H1 (cell line): ENCODE results near the gene SBNO2. TPM values are rescaled to one million over a fixed set of nuclear protein-coding genes. Genes with fewer than 3 reads are reported as not detected.

Experiments
- CTCF ChIA-PET: fragments of 300-600 bp; sonication (Branson Sonifier 250); formaldehyde crosslinking; loops from one replicate; lab custom pipeline; 2021; ENCODE audit not compliant: partially characterized antibody; lab: Charles Lee
- POLR2A ChIA-PET: fragments of 300-600 bp; sonication (Branson Sonifier 250); formaldehyde crosslinking; loops from one replicate; lab custom pipeline; 2021; ENCODE audit warnings: inconsistent platforms; ENCODE audit not compliant: partially characterized antibody; lab: Charles Lee
- DNase-seq, 2 experiments: peaks; one replicate each; pipeline versions ENCODE4 v3.0.0 to v3.0.0-alpha.2; 2010 to 2022; ENCODE audit warnings: low spot score in 2 of 2, low read depth in 1 of 2, mixed read lengths in 1 of 2
- FAIRE-seq: peaks from 2 replicates; lab custom pipeline; 2011; peaks lifted over from hg19 to GRCh38; lab: Jason Lieb, UNC
- H2AFZ ChIP-seq: 2 replicates; pipeline ENCODE4 v1.8.1; 2012; ENCODE audit warnings: low read length, inconsistent platforms
- H2AK5ac ChIP-seq: 2 replicates; pipeline ENCODE4 v1.6.1; 2013; ENCODE audit warnings: low read depth, low read length
- H2BK120ac ChIP-seq: replicated peaks from 2 replicates; pipeline ENCODE3; 2013; ENCODE audit warnings: low read depth, low read length, inconsistent platforms
- H2BK12ac ChIP-seq: 2 replicates; pipeline ENCODE4 v1.6.1; 2013; ENCODE audit warnings: low read depth, low read length
- H2BK15ac ChIP-seq: 2 replicates; pipeline ENCODE4 v1.6.1; 2013; ENCODE audit warnings: low read length
- H2BK20ac ChIP-seq: 2 replicates; pipeline ENCODE4 v1.6.1; 2013; ENCODE audit warnings: low read length
- H2BK5ac ChIP-seq: 2 replicates; pipeline ENCODE4 v1.6.1; 2013; ENCODE audit warnings: low read depth, low read length
- H3K14ac ChIP-seq: 2 replicates; pipeline ENCODE4 v1.6.1; 2013; ENCODE audit warnings: inconsistent platforms; ENCODE audit not compliant: insufficient read length
- H3K18ac ChIP-seq: 2 replicates; pipeline ENCODE4 v1.6.1; 2013; ENCODE audit warnings: low read length; ENCODE audit errors: extremely low read depth
- H3K23ac ChIP-seq: 2 replicates; pipeline ENCODE4 v1.6.1; 2013; ENCODE audit warnings: inconsistent platforms; ENCODE audit not compliant: insufficient read length
- H3K23me2 ChIP-seq: 2 replicates; pipeline ENCODE4 v1.6.1; 2013; ENCODE audit warnings: low read depth, low read length
- H3K27ac ChIP-seq: 2 replicates; pipeline ENCODE4 v1.6.1; 2011; ENCODE audit warnings: low read depth, low read length, inconsistent platforms
- H3K27me3 ChIP-seq, 4 experiments: replicated peaks in 1 of 4; 1 replicate in 1 of 4; 2 replicates in 3 of 4; pipeline versions ENCODE4 v1.6.1 to v1.8.1; 2011 to 2013; ENCODE audit warnings: low read length in 3 of 4, mild to moderate bottlenecking in 3 of 4, inconsistent platforms in 2 of 4, mixed read lengths in 2 of 4, moderate library complexity in 1 of 4; ENCODE audit not compliant: control insufficient read depth in 3 of 4, insufficient read depth in 3 of 4; ENCODE audit errors: extremely low read depth in 1 of 4
- H3K36me3 ChIP-seq, 4 experiments: 2 replicates each; pipeline versions ENCODE4 v1.6.1 to v1.8.1; 2011 to 2013; ENCODE audit warnings: mild to moderate bottlenecking in 4 of 4, low read length in 3 of 4, moderate library complexity in 2 of 4, control low read depth in 1 of 4, inconsistent platforms in 1 of 4; ENCODE audit not compliant: insufficient read depth in 4 of 4, control insufficient read depth in 2 of 4
- H3K4ac ChIP-seq: replicated peaks from 2 replicates; pipeline ENCODE3; 2013; ENCODE audit warnings: low read length, low read depth, mixed read lengths, inconsistent platforms; ENCODE audit not compliant: insufficient read length
- H3K4me1 ChIP-seq, 4 experiments: replicated peaks in 1 of 4; 1 replicate in 1 of 4; 2 replicates in 3 of 4; pipeline versions ENCODE4 v1.6.1 to v1.8.1; 2011 to 2013; ENCODE audit warnings: low read length in 3 of 4, inconsistent platforms in 2 of 4, mixed read lengths in 1 of 4; ENCODE audit not compliant: insufficient read depth in 4 of 4, control insufficient read depth in 3 of 4
- H3K4me2 ChIP-seq, 2 experiments: 2 replicates each; pipeline versions ENCODE4 v1.6.1 to v1.8.1; 2011 to 2013; ENCODE audit warnings: low read depth in 2 of 2, low read length in 2 of 2, control low read depth in 1 of 2, inconsistent platforms in 1 of 2, mild to moderate bottlenecking in 1 of 2; ENCODE audit not compliant: insufficient read depth in 1 of 2
- H3K4me3 ChIP-seq, 4 experiments: fragments of 200-600, 300-600 bp in 1 of 4; sonication (generic), shearing (Covaris generic), sonication (Bioruptor Twin) in 1 of 4; 2 replicates each; pipeline versions ENCODE4 v1.5.1 to v1.8.1; 2011 to 2016; ENCODE audit warnings: low read length in 4 of 4, low read depth in 3 of 4, control low read depth in 2 of 4, inconsistent platforms in 2 of 4, mild to moderate bottlenecking in 2 of 4, mixed read lengths in 1 of 4, moderate library complexity in 1 of 4; ENCODE audit not compliant: insufficient read depth in 2 of 4; ENCODE audit errors: extremely low read depth in 1 of 4
- H3K56ac ChIP-seq: replicated peaks from 2 replicates; pipeline ENCODE3; 2013; ENCODE audit warnings: low read depth, mild to moderate bottlenecking, mixed read lengths, low read length, inconsistent platforms; ENCODE audit not compliant: insufficient read length
- H3K79me1 ChIP-seq: 2 replicates; pipeline ENCODE4 v1.6.1; 2013; ENCODE audit warnings: low read depth, low read length, control low read depth
- H3K79me2 ChIP-seq, 2 experiments: 2 replicates each; pipeline versions ENCODE4 v1.6.1 to v1.8.1; 2012 to 2013; ENCODE audit warnings: low read length in 2 of 2, mild to moderate bottlenecking in 2 of 2, inconsistent platforms in 1 of 2; ENCODE audit not compliant: insufficient read depth in 2 of 2, control insufficient read depth in 1 of 2
- H3K9ac ChIP-seq, 4 experiments: replicated peaks in 1 of 4; 1 replicate in 1 of 4; 2 replicates in 3 of 4; pipeline versions ENCODE4 v1.6.1 to v1.8.1; 2011 to 2013; ENCODE audit warnings: low read depth in 3 of 4, low read length in 3 of 4, control low read depth in 2 of 4, mild to moderate bottlenecking in 2 of 4, moderate library complexity in 2 of 4, inconsistent platforms in 1 of 4; ENCODE audit errors: extremely low read depth in 1 of 4
- H3K9me3 ChIP-seq, 2 experiments: 2 replicates each; pipeline versions ENCODE4 v1.6.1 to v1.8.1; 2012 to 2013; ENCODE audit warnings: mild to moderate bottlenecking in 2 of 2, moderate library complexity in 2 of 2, control low read depth in 1 of 2, inconsistent platforms in 1 of 2, low read depth in 1 of 2, low read length in 1 of 2, mixed read lengths in 1 of 2; ENCODE audit not compliant: insufficient read depth in 2 of 2
- H4K20me1 ChIP-seq, 2 experiments: replicated peaks in 1 of 2; 2 replicates each; pipeline versions ENCODE3 to v1.8.1; 2011 to 2013; ENCODE audit warnings: inconsistent platforms in 2 of 2, low read length in 2 of 2, mild to moderate bottlenecking in 1 of 2; ENCODE audit not compliant: insufficient read depth in 2 of 2, control insufficient read depth in 1 of 2
- H4K5ac ChIP-seq: 2 replicates; pipeline ENCODE4 v1.6.1; 2013; ENCODE audit warnings: low read length, low read depth, mixed read lengths, inconsistent platforms; ENCODE audit not compliant: insufficient read length
- H4K8ac ChIP-seq: 2 replicates; pipeline ENCODE4 v1.8.0; 2013; ENCODE audit warnings: mild to moderate bottlenecking, moderate library complexity, low read length, inconsistent platforms; ENCODE audit not compliant: insufficient read depth; ENCODE audit errors: extremely low read depth
- H4K91ac ChIP-seq: replicated peaks from 2 replicates; pipeline ENCODE3; 2013; ENCODE audit warnings: low read length, mixed read lengths, inconsistent platforms; ENCODE audit not compliant: insufficient read length
- BACH1 ChIP-seq: IDR thresholded peaks from 2 replicates; pipeline ENCODE4 v1.6.1; 2012; ENCODE audit warnings: low read length, improper control_type of control experiment
- CBX5 ChIP-seq: fragments of 300-800, 300-1000 bp; sonication (generic); IDR thresholded peaks from 2 replicates; pipeline ENCODE4 v1.7.1; 2016; ENCODE audit warnings: antibody characterized with exemption, low read length, low read depth
- WGBS, 2 experiments: shearing (Covaris generic) in 1 of 2; methylation state at CpG; one replicate each; pipeline versions ENCODE4 v1.1.6 to v1.1.7; 2013 to 2015; ENCODE audit warnings: low lambda C conversion rate in 2 of 2, mixed read lengths in 2 of 2, inconsistent platforms in 1 of 2, low coverage in 1 of 2, missing lambda C conversion rate in 1 of 2; ENCODE audit not compliant: insufficient replicate concordance in 2 of 2, insufficient coverage in 1 of 2, insufficient read length in 1 of 2; ENCODE audit errors: extremely low coverage in 1 of 2, missing lambda C conversion rate in 1 of 2; 5-methylcytosine and 5-hydroxymethylcytosine counted together
- polyA plus RNA-seq, 7 experiments: library from polyadenylated mRNA; depleted of rRNA in 3 of 7; stranded (reverse) in 5 of 7; unstranded in 2 of 7; fragments of >200 nt in 5 of 7; fragments of 200-250 nt in 2 of 7; gene quantifications; 1 replicate in 5 of 7; 2 replicates in 1 of 7; 4 replicates in 1 of 7; pipeline versions ENCODE4 v1.2.1 to v1.2.3, GENCODE V29; 2011 to 2013; ENCODE audit warnings: missing spikeins in 2 of 7, mixed read lengths in 2 of 7
- total RNA-seq: library from RNA; stranded (reverse); fragmentation: NEBNext Ultra II Directional; extraction: Animal tissue kit (Norgen Biotek cat#: 25700); gene quantifications from 2 replicates; pipeline ENCODE4 v1.2.1, GENCODE V29; 2021

The SBNO2 gene
- total and polyA plus RNA-seq, 2 of the 8 experiments (the other 6 are each of a cell fraction or from before 2014, with no cell fraction given), result 12.2 to 31.4 TPM

GRCh38 chr19:1164684-1165531, 9.2 kb downstream of the SBNO2 start:
- DNase-seq (no peak), FAIRE-seq (no peak)
- Histone ChIP-seq H3K36me3 (no peaks in the 10 kb centered on the region), H3K14ac (no peak overlapping the region), H4K20me1 (peaks cover 0 to 30% of the 10 kb centered on the region in 2 experiments), H3K9ac (no peak overlapping the region), H3K18ac (no peak overlapping the region), H3K4me2 (no peak overlapping the region), H3K56ac (no peak overlapping the region), H3K4ac (no peak overlapping the region), H3K79me2 (peaks cover 0 to 38% of the 10 kb centered on the region in 2 experiments; a peak in 3 of 4 replicates), H4K8ac (no peak overlapping the region; the same call in 1 of the 2 replicates), H3K79me1 (peaks cover 29% of the 10 kb centered on the region), H2BK120ac (no peak overlapping the region), H3K27ac (no peak overlapping the region), H3K27me3 (no peaks in the 10 kb centered on the region), H2AK5ac (no peak overlapping the region), H2BK15ac (no peak overlapping the region), H2BK12ac (no peak overlapping the region), H3K9me3 (no peaks in the 10 kb centered on the region), H4K5ac (no peak overlapping the region), H2AFZ (no peak overlapping the region), H3K4me3 (no peak overlapping the region), H4K91ac (no peak overlapping the region), H3K4me1 (peaks cover 0 to 13% (median 11%) of the 10 kb centered on the region in 4 experiments; a peak in 6 of 7 replicates), H3K23ac (no peak overlapping the region), H3K23me2 (no peaks in the 10 kb centered on the region), H2BK20ac (no peak overlapping the region), H2BK5ac (no peak overlapping the region)
- ChIA-PET CTCF (no interaction called here), POLR2A (interaction anchor here (1.8 kb wide), 1 partner anchor 48 kb away, joined by 4 read pairs; no protein-coding TSS in a partner anchor)
- 86% methylated on average over 14 of the region's 21 CpGs; no CpG with 5 or more reads in 1 of the 2 experiments for WGBS, 2 experiments
- TF ChIP-seq BACH1 (no peak), CBX5 (no peak)
